Measurements from ENCODE around the gene IFT122.

Gene IFT122

GRCh38 chr3:129440618-129441190, 680 bp downstream of the IFT122 start:
- DNase-seq, result peak; percentile 63

GRCh38 chr3:129441215-129441614, 1.2 kb downstream of the IFT122 start:
- DNase-seq, result peak; percentile 48

GRCh38 chr3:129441782-129442181, 1.8 kb downstream of the IFT122 start:
- no peak for DNase-seq

GRCh38 chr3:129442486-129442885, 2.5 kb downstream of the IFT122 start:
- DNase-seq, result no peak

- DNase-seq, result no peak
Measured at GRCh38 chr3:129442947-129443346, 2.9 kb downstream of the IFT122 start.

- DNase-seq, result no peak
Measured at GRCh38 chr3:129445471-129445870, 5.4 kb downstream of the IFT122 start.

GRCh38 chr3:129446926-129447325, 6.9 kb downstream of the IFT122 start:
- DNase-seq, result no peak

GRCh38 chr3:129448186-129448895, 8.3 kb downstream of the IFT122 start:
- peak; percentile 95 for DNase-seq

GRCh38 chr3:129449279-129450115, 9.5 kb downstream of the IFT122 start:
- DNase-seq, result no peak

- DNase-seq, result no peak
Measured at GRCh38 chr3:129453732-129454131, 13.7 kb downstream of the IFT122 start.

- no peak for DNase-seq
Measured at GRCh38 chr3:129460155-129460554, 20.1 kb downstream of the IFT122 start.

- DNase-seq, result no peak
Measured at GRCh38 chr3:129460572-129460971, 20.5 kb downstream of the IFT122 start.

- DNase-seq, result no peak
Measured at GRCh38 chr3:129461022-129461421, 21.0 kb downstream of the IFT122 start.

- DNase-seq, result no peak
Measured at GRCh38 chr3:129461461-129462146, 21.6 kb downstream of the IFT122 start.

- no peak for DNase-seq
Measured at GRCh38 chr3:129462361-129462968, 22.4 kb downstream of the IFT122 start.

GRCh38 chr3:129463094-129463493, 23.1 kb downstream of the IFT122 start:
- no peak for DNase-seq

GRCh38 chr3:129463716-129464115, 23.7 kb downstream of the IFT122 start:
- no peak for DNase-seq

- no peak for DNase-seq
Measured at GRCh38 chr3:129467932-129468331, 27.9 kb downstream of the IFT122 start.

GRCh38 chr3:129469026-129469425, 29.0 kb downstream of the IFT122 start:
- DNase-seq, result no peak

GRCh38 chr3:129470861-129471260, 30.8 kb downstream of the IFT122 start:
- DNase-seq, result no peak

GRCh38 chr3:129473067-129473768, 33.2 kb downstream of the IFT122 start:
- DNase-seq, result no peak

- DNase-seq, result no peak
Measured at GRCh38 chr3:129473769-129474152, 33.7 kb downstream of the IFT122 start.

All from NCI-H526 treated with DMSO at 0.1 percent for 48 hours (cell line).